HL-60 (cell line): ENCODE results near the gene PCNX2.

Experiments
- DNase-seq, 2 experiments: peaks; one replicate each; pipeline ENCODE4 v3.0.0-alpha.2; 2010 to 2020; ENCODE audit warnings: low read depth in 1 of 2, low spot score in 1 of 2
- H3K27ac ChIP-seq: fragments of 250-450 bp; sonication (Bioruptor Pico); replicated peaks from 2 replicates; pipeline ENCODE4 v1.5.1; 2020; ENCODE audit warnings: mild to moderate bottlenecking, moderate library complexity
- H3K27me3 ChIP-seq: fragments of 250-450 bp; sonication (Bioruptor Pico); 2 replicates; pipeline ENCODE4 v1.5.1; 2021; ENCODE audit warnings: mild to moderate bottlenecking, moderate library complexity; ENCODE audit not compliant: insufficient read depth, poor library complexity, severe bottlenecking
- H3K4me3 ChIP-seq: replicated peaks from 2 replicates; pipeline ENCODE4 v1.5.1; 2011; ENCODE audit warnings: mild to moderate bottlenecking, control low read depth, low read length; ENCODE audit not compliant: insufficient read depth
- GABPA ChIP-seq: IDR thresholded peaks from 2 replicates; pipeline ENCODE4 v1.6.1; 2012; ENCODE audit warnings: low read depth
- POLR2AphosphoS5 ChIP-seq: IDR thresholded peaks from 2 replicates; pipeline ENCODE4 v1.6.1; 2012; ENCODE audit warnings: low read depth
- REST ChIP-seq: IDR thresholded peaks from 2 replicates; pipeline ENCODE4 v1.6.1; 2012; ENCODE audit warnings: low read depth; ENCODE audit not compliant: insufficient replicate concordance
- SPI1 ChIP-seq: IDR thresholded peaks from 2 replicates; pipeline ENCODE4 v1.6.1; 2012; ENCODE audit warnings: low read depth, mild to moderate bottlenecking, borderline replicate concordance
- TF ChIP-seq, protein P1 (sequence below): IDR thresholded peaks from one replicate; pipeline ENCODE4 v1.5.1; 2011; ENCODE audit warnings: low read length, control low read depth, inconsistent platforms; ENCODE audit not compliant: insufficient read depth

PCNX2 gene

DNA sequence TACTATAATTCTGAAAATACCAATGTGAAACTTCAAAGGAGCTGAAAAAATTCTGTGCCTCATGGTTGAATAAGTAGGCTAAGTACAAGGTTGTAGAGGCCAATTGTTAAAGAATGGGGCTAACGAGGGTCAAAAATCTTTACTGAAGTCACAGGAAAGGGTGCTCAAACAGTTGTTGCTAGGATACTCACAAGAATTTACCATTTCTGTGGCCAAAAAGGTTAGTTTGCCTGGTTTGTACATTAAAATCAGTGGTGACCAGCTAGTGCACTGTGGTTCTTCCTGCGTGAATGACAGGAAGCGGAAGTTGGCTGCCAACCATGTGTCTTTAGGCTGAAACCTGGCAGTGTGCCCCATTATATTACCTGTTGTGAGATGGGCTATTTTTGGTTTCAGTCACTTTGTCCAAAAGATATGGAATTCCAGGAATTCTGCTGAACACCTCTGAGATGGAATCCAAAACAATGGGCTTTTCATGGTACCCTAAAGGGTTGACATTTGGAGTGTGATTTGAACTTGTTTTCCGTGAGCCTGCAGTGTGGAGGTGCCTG lies 45.5 kb upstream of the PCNX2 start:
- TF ChIP-seq REST (no peak), SPI1 (peak; percentile 32; the same call in 1 of the 2 replicates), GABPA (peak; percentile 77)

DNA sequence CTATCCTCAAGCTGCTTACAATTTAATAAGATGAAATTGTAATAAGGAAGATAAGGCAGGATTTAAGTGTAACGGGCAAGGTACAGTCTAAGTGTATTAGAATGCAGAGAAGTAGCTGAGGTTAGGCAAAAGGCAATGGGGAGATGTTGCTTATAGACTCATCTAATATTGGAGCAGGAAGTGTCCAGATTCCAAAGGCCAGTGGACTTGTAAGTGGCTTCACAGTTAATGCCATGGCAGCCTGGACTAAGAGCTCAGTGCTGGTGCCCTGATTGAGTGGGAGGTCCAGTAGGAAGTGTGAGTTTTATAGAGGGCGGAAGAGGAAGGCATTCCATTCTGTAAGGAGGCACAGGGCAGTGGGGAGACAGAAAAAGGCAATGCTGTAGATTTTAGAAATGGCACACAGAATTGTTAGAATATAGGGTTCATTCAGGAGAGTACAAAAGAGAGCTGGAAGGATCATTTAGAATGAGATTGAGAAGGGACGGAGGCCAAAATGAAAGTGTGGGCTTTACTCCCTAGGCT lies 44.6 kb upstream of the PCNX2 start:
- Histone ChIP-seq H3K27me3 (no peaks in the 10 kb centered on the region), H3K27ac (no peak overlapping the region), H3K4me3 (no peak overlapping the region)
- DNase-seq = no peak
- no peak for TF ChIP-seq GABPA
- no peak for TF ChIP-seq POLR2AphosphoS5
- TF ChIP-seq REST = no peak
- TF ChIP-seq SPI1 = no peak
- TF ChIP-seq, protein P1, sequence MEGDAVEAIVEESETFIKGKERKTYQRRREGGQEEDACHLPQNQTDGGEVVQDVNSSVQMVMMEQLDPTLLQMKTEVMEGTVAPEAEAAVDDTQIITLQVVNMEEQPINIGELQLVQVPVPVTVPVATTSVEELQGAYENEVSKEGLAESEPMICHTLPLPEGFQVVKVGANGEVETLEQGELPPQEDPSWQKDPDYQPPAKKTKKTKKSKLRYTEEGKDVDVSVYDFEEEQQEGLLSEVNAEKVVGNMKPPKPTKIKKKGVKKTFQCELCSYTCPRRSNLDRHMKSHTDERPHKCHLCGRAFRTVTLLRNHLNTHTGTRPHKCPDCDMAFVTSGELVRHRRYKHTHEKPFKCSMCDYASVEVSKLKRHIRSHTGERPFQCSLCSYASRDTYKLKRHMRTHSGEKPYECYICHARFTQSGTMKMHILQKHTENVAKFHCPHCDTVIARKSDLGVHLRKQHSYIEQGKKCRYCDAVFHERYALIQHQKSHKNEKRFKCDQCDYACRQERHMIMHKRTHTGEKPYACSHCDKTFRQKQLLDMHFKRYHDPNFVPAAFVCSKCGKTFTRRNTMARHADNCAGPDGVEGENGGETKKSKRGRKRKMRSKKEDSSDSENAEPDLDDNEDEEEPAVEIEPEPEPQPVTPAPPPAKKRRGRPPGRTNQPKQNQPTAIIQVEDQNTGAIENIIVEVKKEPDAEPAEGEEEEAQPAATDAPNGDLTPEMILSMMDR = no peak

More for the DNA sequence above, 45.5 kb upstream of the PCNX2 start:
- no peaks in the 10 kb centered on the region for H3K27me3 ChIP-seq
- H3K27ac ChIP-seq = no peak overlapping the region
- peak in 1 of 2 experiments; percentile 63 for DNase-seq
- no peak overlapping the region for H3K4me3 ChIP-seq

- H3K4me3 ChIP-seq = no peak overlapping the region
- H3K27me3 ChIP-seq = no peaks in the 10 kb centered on the region
- TF ChIP-seq GABPA = no peak
- TF ChIP-seq, protein P1 = no peak
- no peak for TF ChIP-seq POLR2AphosphoS5
- no peak for TF ChIP-seq SPI1
- no peak for TF ChIP-seq REST
- no peak for DNase-seq
- no peak overlapping the region for H3K27ac ChIP-seq
Observed at GRCh38 chr1:233338102-233338501, 42.6 kb upstream of the PCNX2 start.
